Right lobe of liver (tissue), 6 donors: Measurements from ENCODE around the gene DOK6. TPM values are rescaled to one million over a fixed set of nuclear protein-coding genes. Genes with fewer than 3 reads are reported as not detected.

Experiments
- ATAC-seq, 4 donors: fragments of 200-7000 bp; cut with Tn5 transposase; one replicate each; pipeline ENCODE4 v1.9.1; 2020; ENCODE audit warnings: mild to moderate bottlenecking in 4 of 4, moderate library complexity in 4 of 4
- DNase-seq, 3 donors: peaks; one replicate each; pipeline ENCODE4 v3.0.0-alpha.2; 2020
- H3K27ac ChIP-seq, 3 donors: fragments of 200-600 bp; one replicate each; pipeline ENCODE4 v1.8.0; 2022
- H3K27me3 ChIP-seq, 2 donors: fragments of 200-600 bp; one replicate each; pipeline ENCODE4 v1.8.0; 2022
- H3K36me3 ChIP-seq, 4 donors: fragments of 200-600 bp; sonication (generic) in 1 of 4; one replicate each; pipeline versions ENCODE4 v1.5.1 to v1.8.0; 2017 to 2022; ENCODE audit warnings: control low read depth in 1 of 4
- H3K4me1 ChIP-seq, 4 donors: fragments of 200-600 bp; sonication (generic) in 1 of 4; one replicate each; pipeline versions ENCODE4 v1.5.1 to v1.8.0; 2017 to 2022; ENCODE audit warnings: control low read depth in 1 of 4
- H3K4me3 ChIP-seq, 3 donors: fragments of 200-600 bp; one replicate each; pipeline ENCODE4 v1.8.0; 2022
- H3K9me3 ChIP-seq, 4 donors: fragments of 200-600 bp; sonication (generic) in 1 of 4; one replicate each; pipeline versions ENCODE4 v1.5.1 to v1.8.0; 2017 to 2022; ENCODE audit warnings: control low read depth in 1 of 4
- CTCF ChIP-seq, 4 donors: fragments of 200-600 bp in 3 of 4; fragments of 450-650 bp in 1 of 4; IDR thresholded peaks; one replicate each; pipeline versions ENCODE4 v1.5.1 to v1.8.0; 2016 to 2022; ENCODE audit warnings: antibody characterized with exemption in 4 of 4, mild to moderate bottlenecking in 2 of 4
- POLR2A ChIP-seq: fragments of 450-650 bp; IDR thresholded peaks from one replicate; pipeline ENCODE4 v1.6.1; 2017; ENCODE audit warnings: antibody characterized with exemption, mild to moderate bottlenecking
- WGBS: methylation state at CpG from one replicate; pipeline ENCODE4 v1.1.6; 2018; ENCODE audit warnings: low coverage, low lambda C conversion rate; ENCODE audit not compliant: insufficient coverage; ENCODE audit errors: missing lambda C conversion rate; 5-methylcytosine and 5-hydroxymethylcytosine counted together
- intact Hi-C, 2 donors: fragments of 100-400 bp; cut with DNase I; formaldehyde crosslinking; loops; one replicate each; pipeline versions ENCODE4 v1.11.2 to v1.14.1; 2022
- total RNA-seq, 6 experiments: library from RNA; depleted of rRNA in 2 of 6; stranded (reverse); fragments of >200 nt in 2 of 6; fragmentation: NEBNext Ultra II Directional in 3 of 6; extraction: Animal tissue kit (Norgen Biotek cat#: 25700) in 3 of 6; gene quantifications; one replicate each; pipeline versions ENCODE4 v1.1.0 to v1.2.4, GENCODE V29; 2016 to 2023
- donor health status: DM: no; HTN: yes; CAD: no.
- donor health status: DM: no; HTN: no; CAD: no.
- donor health status: DM: no; HTN: no; CAD: no.
- donor health status: DM: no; HTN: yes; CAD: no.
- donor health status: DM: no; HTN: yes; CAD: no.

The DOK6 gene
- total RNA-seq, 6 experiments from 2014 or later = 0.37 to 2.9 (median 2.1) TPM; not detected in 1

- intact Hi-C loops = no loop called here
- WGBS = 60% methylated on average over 2 of the region's 2 CpGs
- Histone ChIP-seq H3K27ac (no peak overlapping the region), H3K27me3 (no peaks in the 10 kb centered on the region), H3K4me1 (no peaks in the 10 kb centered on the region), H3K36me3 (no peaks in the 10 kb centered on the region), H3K4me3 (no peak overlapping the region), H3K9me3 (no peaks in the 10 kb centered on the region)
- no peak for TF ChIP-seq POLR2A
- TF ChIP-seq CTCF (IDR thresholded peaks at IDR 0.05) = no peak
- ATAC-seq = no peak
- DNase-seq = no peak
These were observed 316.9 kb downstream of the DOK6 start for GRCh38 chr18:69717586-69717985.

- Histone ChIP-seq H3K27ac (no peak overlapping the region), H3K36me3 (no peaks in the 10 kb centered on the region), H3K9me3 (no peaks in the 10 kb centered on the region), H3K4me1 (no peaks in the 10 kb centered on the region), H3K27me3 (no peaks in the 10 kb centered on the region), H3K4me3 (no peak overlapping the region)
- TF ChIP-seq POLR2A (no peak), CTCF (IDR thresholded peaks at IDR 0.05) (no peak)
- DNase-seq (no peak), ATAC-seq (no peak)
- intact Hi-C loops = no loop called here
- WGBS = 55% methylated on average over 1 of the region's 1 CpG
These were observed 318.3 kb downstream of the DOK6 start for GRCh38 chr18:69718912-69719547.

GRCh38 chr18:69720422-69720821 lies 319.7 kb downstream of the DOK6 start:
- Histone ChIP-seq H3K36me3 (no peaks in the 10 kb centered on the region), H3K4me1 (no peaks in the 10 kb centered on the region), H3K9me3 (no peaks in the 10 kb centered on the region), H3K27me3 (no peaks in the 10 kb centered on the region), H3K27ac (no peak overlapping the region), H3K4me3 (no peak overlapping the region)
- intact Hi-C loops = no loop called here
- TF ChIP-seq POLR2A (no peak), CTCF (IDR thresholded peaks at IDR 0.05) (no peak)
- ATAC-seq (no peak), DNase-seq (no peak)
- 50% methylated on average over 4 of the region's 4 CpGs for WGBS

- Histone ChIP-seq H3K36me3 (no peaks in the 10 kb centered on the region), H3K27ac (no peak overlapping the region), H3K4me3 (no peak overlapping the region), H3K27me3 (no peaks in the 10 kb centered on the region), H3K4me1 (no peaks in the 10 kb centered on the region), H3K9me3 (no peaks in the 10 kb centered on the region)
- 25% methylated on average over 1 of the region's 3 CpGs for WGBS
- TF ChIP-seq CTCF (IDR thresholded peaks at IDR 0.05) (no peak), POLR2A (no peak)
- DNase-seq (no peak), ATAC-seq (no peak)
- intact Hi-C loops = no loop called here
These were observed 322.7 kb downstream of the DOK6 start for GRCh38 chr18:69723434-69723833.

- Histone ChIP-seq H3K27me3 (no peaks in the 10 kb centered on the region), H3K36me3 (no peaks in the 10 kb centered on the region), H3K4me1 (no peaks in the 10 kb centered on the region), H3K9me3 (no peaks in the 10 kb centered on the region), H3K27ac (no peak overlapping the region), H3K4me3 (no peak overlapping the region)
- TF ChIP-seq CTCF (IDR thresholded peaks at IDR 0.05) = no peak
- TF ChIP-seq POLR2A = no peak
- ATAC-seq = no peak
- no peak for DNase-seq
- WGBS = 85% methylated on average over 8 of the region's 8 CpGs
- intact Hi-C loops = no loop called here
These were observed 324.3 kb downstream of the DOK6 start for GRCh38 chr18:69725009-69725408.
